GM18502 (cell line): ENCODE measurements around the gene BOLA1.
A peak's percentile ranks its signal among the peaks of the same experiment; 100 is the strongest.
"Not testable (repeated sequence)": the region's sequence is repeated elsewhere in the genome, so short reads cannot be mapped to it uniquely, and the experiment has no call there.

ENCODE experiments used
- ATAC-seq: cut with Tn5 transposase; IDR thresholded peaks from one replicate; pipeline ENCODE4 v1.9.1; 2021; ENCODE audit warnings: mild to moderate bottlenecking; ENCODE audit not compliant: unreplicated experiment, poor library complexity

Gene BOLA1

DNA sequence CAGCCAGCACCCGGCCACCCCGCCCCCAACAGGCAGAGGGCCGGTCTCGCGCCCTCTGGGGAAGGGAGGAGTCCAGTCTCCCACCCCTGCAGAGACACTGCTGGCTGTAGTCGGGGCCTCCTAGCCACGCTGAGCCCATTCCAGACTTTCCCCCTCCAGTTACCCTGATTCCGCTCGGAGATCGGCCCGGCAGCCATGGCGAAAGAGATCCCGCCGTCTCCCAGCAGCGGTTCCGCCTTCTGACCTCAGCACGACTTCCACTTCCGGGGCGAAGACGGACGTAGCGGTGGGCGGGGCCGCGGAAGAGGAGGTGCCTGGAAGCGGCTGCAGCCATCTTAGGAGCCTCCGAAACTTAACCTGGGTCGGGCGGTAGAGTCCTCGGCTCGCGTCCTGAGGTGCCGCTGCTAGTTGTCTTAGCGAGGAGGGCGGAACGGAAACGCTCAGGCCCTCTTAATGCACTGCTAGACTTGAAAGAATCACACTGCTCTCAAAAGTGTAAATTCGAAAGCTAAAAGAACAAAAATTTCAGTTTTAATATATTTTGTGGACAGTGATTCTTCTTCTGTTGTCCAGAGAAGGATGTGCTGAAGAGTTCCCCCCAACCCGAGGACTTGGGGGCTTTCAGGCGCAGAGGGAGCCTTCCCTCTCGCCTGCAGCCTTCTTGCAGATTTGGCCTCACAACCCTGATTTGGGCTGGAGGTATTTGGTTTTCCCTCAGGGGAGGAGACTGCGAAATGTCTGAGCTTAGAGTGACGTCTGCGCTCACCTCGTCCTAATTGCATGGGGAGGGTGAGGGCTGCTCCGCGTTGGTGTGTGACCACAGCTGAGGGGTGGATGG is 28.4 kb downstream of the BOLA1 start, which contains the start of gene SF3B4:
Gene SF3B4 (minus strand): TSS at position 241 of the 838 bp plus-strand sequence. CDS start 44 bp downstream, at position 197.
- peak; percentile 91 for ATAC-seq

DNA sequence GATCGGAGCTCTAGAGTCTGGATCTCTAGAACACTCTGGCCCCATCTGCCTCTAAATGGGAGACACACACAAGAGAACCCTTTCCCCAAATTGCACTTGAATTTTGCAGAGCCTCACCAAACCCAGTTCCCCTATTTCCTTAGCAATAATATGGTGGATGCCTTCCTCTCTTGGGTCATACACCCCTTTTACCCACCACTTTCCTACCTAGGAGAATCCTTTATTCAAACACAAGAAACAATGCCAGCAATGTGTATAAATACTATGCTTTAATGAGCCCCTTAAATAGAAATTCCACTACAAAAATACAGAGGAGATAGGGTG is 29.0 kb downstream of the BOLA1 start:
- no peak for ATAC-seq

DNA sequence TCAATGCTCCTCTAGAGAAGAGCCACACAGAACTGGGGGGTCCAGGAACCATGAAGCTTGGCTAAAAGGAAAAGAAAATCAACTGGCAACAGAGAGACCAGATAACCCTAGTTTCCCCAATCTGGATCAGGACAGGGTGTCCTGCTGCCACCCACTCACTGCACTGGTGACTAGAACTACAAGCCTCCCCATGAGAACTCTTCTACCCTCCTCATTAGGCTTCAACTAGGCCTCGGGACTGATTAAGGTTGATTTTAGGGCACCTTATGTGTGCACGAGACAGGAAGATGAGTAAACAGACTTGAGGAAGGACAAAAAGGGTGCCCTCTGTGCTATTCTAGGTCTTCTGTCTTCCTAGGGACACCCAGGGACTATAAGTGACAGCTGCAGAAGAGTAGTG is 30.5 kb downstream of the BOLA1 start:
- ATAC-seq: no peak

DNA sequence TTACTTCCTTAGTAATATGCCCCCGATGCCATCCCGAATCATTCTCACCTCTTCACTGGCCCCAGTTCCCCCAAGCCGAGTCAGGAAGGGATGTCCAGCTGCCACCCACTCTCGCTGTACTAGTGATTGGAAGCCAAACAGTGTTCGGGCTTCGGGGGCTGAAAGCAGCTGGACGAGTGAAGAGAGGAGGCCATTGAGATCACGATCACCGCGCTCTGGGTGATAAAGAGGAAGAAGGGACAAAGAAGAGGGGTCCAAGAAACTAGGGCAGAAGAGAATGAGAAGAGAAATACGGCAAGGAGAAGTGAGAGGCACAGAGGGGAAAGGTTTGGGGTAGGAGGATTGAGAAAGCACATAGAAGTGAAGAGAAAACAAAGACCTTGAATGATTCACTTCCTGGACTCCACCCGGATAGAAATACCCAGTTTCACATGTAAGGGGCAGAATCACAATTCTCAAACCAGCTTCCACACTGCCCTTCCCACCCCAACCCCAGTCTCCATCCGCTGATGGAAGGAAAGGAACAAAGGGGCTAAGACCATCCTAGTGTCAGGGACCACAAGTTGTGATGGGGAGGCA is 31.9 kb downstream of the BOLA1 start:
- ATAC-seq: no peak

DNA sequence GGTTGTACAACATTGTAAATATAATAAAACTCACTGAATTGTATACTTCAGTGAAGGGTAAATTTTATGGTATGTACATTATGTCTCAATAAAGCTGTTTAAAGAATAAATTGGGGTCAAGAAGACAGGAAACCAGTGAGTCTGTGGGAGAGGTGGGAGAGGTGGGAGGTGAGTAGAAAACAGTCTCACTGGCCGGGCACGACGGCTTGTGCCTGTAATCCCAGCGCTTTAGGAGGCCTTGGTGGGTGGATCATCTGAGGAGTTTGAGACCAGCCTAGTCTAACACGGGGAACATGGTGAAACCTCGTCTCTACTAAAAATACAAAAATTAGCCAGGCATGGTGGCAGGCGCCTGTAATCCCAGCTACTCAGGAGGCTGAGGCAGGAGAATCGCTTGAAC is 33.1 kb downstream of the BOLA1 start:
- no peak for ATAC-seq

DNA sequence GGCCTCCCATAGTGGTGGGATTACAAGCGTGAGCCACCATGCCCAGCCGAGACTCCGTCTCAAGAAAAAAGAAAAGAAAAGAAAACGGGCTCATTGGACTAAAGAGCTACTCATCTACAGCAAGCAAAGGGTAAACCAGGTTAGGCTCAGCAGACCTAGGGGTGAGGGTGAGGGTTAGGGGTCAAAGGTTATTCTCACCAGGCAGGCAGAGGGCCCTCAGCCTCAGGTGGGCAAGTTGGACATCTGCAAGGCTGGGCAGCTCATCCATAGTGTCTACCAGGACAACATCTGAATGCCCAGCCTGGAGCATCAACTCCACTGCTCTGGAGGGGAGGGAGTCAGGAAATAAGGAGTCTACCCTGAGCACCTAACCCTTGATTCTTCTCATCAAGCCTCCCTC is 33.8 kb downstream of the BOLA1 start:
- no peak for ATAC-seq

DNA sequence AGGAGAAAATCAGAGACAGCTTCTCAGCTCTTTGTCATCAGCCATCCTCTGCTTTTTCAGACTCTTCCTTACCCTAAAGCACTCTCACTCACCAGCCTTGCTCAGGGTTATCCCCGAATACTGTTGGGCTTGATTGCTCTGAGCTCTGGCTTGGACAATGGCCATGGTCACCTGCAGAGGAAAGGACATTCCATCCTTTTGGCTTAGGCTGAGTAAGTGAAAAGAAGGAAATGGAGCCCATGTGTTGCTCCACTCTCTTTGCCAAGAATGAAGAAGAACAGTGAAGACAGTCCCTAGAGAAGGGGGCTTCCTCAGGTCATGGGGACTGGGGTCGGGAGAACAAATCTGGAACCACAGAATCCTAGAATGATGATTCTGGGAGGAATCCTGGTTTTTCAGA is 35.0 kb downstream of the BOLA1 start:
- no peak for ATAC-seq

DNA sequence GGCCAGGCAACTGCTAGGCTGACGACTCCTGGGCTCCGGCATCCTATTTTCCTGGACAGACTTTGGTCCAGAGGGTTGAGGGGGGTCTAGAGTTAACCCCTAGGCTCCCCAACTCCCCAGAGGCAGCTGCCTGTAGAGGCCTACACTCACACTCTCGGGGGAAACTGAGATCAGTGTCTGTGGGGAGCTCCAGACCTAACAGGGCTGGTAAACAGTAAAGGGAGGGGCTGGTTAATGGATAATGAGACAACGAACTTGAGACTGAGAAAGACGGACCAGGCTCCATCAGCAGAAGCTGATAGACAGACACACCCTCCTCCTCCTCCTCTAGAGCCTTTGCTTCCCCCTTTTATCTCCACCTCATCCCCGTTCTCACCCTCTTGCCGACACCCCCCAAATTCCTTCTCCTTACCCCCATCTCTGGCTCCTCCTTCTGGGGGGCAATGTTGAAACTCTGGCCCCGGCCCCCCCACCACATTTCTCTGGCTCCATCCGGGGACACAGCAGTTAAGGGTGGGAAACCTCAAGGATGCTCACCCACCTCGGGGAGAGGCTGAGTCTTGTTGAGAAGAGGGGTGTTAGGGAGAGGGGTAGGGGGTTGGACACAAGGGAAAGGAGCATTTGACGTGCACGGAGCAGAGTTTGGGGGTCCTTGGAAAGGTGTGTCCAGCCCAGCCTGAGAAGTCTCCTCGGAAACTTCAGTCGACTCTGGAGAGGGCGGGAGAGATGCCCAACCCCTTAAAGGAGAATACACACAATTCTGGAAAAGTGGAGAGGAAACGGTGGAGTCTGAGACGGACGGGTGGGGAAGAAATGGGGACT is 37.0 kb downstream of the BOLA1 start, which contains the start of gene MTMR11:
Gene MTMR11 (minus strand): TSS at position 710 of the 822 bp plus-strand sequence. CDS start 232 bp downstream, at position 478.
- no peak for ATAC-seq

DNA sequence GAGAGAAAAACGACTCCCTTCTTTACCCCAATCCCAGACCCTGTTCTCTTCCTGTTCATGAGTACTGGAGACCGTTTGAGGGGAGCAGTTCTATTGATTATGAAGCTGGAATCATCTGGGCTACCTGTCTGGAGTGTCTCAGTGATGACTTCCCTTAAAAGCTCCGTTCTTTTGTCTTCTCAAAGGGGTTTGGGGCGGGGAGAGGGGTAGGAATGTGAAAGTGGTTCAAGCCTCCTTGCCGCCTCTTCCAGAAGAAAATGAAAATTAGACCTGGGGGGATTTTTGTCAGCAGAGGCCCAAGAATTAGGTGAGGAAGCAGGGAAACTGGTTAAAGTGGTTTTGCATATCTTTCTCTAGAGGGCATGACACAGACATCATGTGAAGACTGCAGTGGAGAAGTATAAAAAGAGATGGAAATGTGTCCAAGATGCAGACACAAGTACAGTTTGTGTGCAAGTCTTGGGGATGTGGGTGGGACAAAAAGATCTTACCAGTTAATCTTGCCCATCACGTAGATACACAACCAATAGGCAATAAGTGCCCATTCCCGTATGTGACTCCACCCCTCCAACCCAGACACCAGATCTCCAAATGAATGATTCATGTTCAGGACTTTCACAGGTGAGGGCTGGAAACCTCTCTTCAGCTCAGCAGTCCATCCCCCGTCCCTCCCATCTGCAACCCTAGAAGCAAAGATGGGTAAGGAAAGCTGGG is 37.8 kb downstream of the BOLA1 start:
- no peak for ATAC-seq

DNA sequence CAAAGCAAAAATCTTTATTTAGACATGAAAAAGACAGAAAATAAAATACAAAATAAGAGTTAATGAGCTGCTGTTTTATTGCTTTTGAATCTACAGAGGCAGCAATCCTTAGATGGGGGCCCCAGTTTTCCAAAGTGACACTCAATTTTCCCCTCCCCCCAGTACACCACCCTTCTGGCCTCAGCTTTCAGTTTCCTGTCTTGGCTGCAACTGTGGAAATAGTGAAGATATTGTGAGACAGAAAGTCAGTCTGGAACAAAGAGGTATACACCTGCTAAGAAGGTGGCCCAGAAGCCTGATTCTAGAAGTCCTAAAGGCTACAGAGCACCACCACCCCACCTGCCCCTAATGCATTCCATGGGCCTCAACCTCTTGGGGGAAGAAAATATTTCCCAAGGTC is 38.4 kb downstream of the BOLA1 start:
- no peak for ATAC-seq

DNA sequence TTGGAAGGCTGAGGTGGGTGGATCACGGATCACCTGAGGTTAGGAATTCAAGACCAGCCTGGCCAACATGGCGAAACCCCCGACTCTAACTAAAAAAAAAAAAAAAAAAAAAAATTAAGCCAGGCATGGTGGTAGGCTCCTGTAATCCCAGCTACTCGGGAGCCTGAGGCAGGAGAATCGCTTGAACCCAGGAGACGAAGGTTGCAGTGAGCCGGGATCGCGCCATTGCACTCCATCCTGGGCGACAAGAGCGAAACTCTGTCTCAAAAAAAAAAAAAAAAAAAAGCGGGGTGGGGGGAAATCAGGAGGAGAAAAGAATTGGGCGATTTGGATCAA is 39.3 kb downstream of the BOLA1 start:
- ATAC-seq: not testable (repeated sequence)

DNA sequence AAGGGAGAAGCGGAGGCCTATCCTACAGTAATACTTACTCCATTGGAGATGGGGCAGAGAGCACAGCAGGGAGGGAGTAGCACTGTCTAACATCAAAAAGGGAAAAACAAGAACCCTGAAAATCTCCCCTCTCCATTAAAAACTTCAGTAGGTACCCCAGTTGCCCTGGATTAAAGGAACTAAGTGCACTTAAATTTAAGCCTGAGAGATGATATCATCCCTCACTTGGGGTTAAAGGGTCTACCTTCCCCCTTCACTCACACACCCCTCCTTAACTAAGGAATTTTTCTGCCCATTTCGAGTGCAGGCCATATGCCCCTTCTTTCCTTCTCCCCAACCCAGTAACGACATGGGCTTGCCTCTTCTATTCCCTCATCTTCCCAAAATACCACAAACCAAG is 41.1 kb downstream of the BOLA1 start:
- no peak for ATAC-seq

DNA sequence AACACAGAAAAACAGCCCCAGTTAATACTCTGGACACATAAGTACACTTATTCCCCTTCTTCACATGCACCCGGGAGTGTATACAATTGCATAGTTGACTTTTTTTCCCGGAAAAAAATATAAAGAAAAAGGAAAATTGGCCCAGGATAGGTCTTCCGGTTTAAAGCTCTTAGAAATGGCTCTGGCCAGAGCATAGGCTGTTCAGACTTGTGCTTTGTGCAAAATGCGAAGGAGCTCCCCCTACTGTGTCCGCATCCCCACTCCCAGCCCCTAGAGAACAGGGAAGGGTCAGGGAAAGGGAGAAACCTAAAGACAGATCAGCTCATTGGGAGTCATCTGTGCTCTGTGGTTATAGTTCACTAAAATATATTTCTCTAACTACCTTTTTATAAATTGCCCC is 42.8 kb downstream of the BOLA1 start:
- no peak for ATAC-seq

DNA sequence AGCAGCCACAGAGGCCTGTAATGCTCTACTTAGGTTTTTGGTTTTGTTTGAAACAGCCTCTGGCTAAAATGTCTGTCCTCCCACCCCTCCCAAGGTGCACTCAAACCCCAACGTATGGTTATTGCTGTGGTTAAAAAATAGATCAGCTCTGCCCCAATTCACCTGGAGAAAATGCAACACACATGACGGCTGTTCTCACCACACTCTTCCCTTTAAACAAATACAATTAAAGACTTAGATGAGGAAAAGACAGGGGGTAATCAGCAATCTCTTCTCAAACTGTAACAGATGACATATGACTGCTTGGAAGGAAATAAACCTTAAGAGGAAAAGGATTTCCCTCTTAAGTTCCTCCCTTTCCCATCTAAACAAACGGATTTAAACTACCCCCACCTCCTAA is 43.5 kb downstream of the BOLA1 start:
- ATAC-seq: no peak

DNA sequence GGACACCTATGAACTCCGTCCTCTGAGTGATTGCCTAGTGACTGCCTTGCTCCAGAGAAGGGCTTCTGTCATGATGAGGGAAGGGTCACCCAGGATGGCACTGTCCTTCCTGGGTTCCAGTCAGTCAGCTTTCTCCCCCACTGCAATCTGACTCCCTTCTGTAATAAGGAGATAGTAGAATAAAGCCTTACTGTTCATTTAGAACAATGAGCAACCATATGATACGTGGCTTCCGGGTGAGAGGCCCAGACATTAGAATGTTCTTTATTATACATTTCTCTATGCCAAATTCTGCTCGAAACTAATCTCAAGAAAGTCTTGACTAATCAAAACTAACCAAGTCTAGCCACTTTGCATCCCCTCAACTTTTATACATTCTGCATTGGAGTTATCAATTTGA is 45.8 kb downstream of the BOLA1 start:
- no peak for ATAC-seq

DNA sequence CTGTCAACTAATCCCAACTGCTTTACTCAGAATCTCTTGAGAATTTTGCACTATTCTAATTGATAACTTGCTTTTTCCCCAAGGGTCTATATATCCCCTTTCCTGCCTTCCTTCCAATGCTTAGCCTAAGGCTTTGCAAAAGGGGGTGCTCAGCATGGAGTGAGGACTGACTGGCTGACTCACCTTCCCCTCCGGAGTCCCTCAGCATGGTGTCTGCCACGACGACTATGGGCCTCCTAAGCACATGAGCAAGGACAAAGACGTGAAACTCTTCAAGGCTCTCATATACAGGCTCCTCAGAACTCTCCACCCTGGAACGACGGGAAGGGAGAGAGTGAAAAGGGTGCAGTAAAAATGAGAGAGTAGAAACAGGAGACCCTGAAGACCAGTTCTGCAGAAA is 50.5 kb downstream of the BOLA1 start:
- no peak for ATAC-seq
